Sigmoid colon (tissue), 7 donors: ENCODE measurements around the gene POLR1C. TPM values are rescaled to one million over a fixed set of nuclear protein-coding genes. Genes with fewer than 3 reads are reported as not detected.

ENCODE experiments used
- DNase-seq: peaks from one replicate; pipeline ENCODE4 v3.0.0-alpha.2; 2019
- H3K27ac ChIP-seq, 4 donors: fragments of 200-600 bp; sonication (generic); one replicate each; pipeline ENCODE4 v1.5.1; 2016 to 2019; ENCODE audit warnings: mild to moderate bottlenecking in 1 of 4
- H3K27me3 ChIP-seq, 3 donors: fragments of 200-600 bp; sonication (generic); one replicate each; pipeline ENCODE4 v1.5.1; 2019; ENCODE audit warnings: mild to moderate bottlenecking in 1 of 3
- H3K36me3 ChIP-seq, 4 donors: fragments of 200-600 bp; sonication (generic); one replicate each; pipeline ENCODE4 v1.5.1; 2016 to 2019
- H3K4me1 ChIP-seq, 4 donors: fragments of 200-600 bp; sonication (generic); one replicate each; pipeline ENCODE4 v1.5.1; 2017 to 2019
- H3K4me3 ChIP-seq, 4 donors: fragments of 200-600 bp; sonication (generic); one replicate each; pipeline ENCODE4 v1.5.1; 2017 to 2019; ENCODE audit warnings: mild to moderate bottlenecking in 2 of 4, moderate library complexity in 1 of 4
- H3K9me3 ChIP-seq, 4 donors: fragments of 200-600 bp in 3 of 4; sonication (generic) in 3 of 4; one replicate each; pipeline versions ENCODE4 v1.5.1 to v1.6.1; 2013 to 2019
- EP300 ChIP-seq, 4 donors: sonication (generic); formaldehyde crosslinking; IDR thresholded peaks; one replicate each; pipeline ENCODE4 v1.6.1; 2017; ENCODE audit warnings: antibody characterized with exemption in 4 of 4
- POLR2A ChIP-seq, 2 donors: fragments of 450-650 bp; IDR thresholded peaks; one replicate each; pipeline ENCODE4 v1.6.1; 2016; ENCODE audit warnings: antibody characterized with exemption in 2 of 2, mild to moderate bottlenecking in 2 of 2, moderate library complexity in 2 of 2
- POLR2AphosphoS5 ChIP-seq, 4 donors: sonication (generic); formaldehyde crosslinking; IDR thresholded peaks; one replicate each; pipeline ENCODE4 v1.6.1; 2017; ENCODE audit warnings: antibody characterized with exemption in 4 of 4
- WGBS, 2 donors: extraction: QIAGEN DNeasy Blood & Tissue Kit; methylation state at CpG; one replicate each; pipeline ENCODE4 v1.1.7; 2013; 5-methylcytosine and 5-hydroxymethylcytosine counted together
- intact Hi-C: fragments of 100-400 bp; cut with DNase I; formaldehyde crosslinking; loops from one replicate; pipeline ENCODE4 v1.15.1; 2023
- polyA plus RNA-seq, 3 donors: library from polyadenylated mRNA; stranded (reverse); fragments of 200-250 nt; gene quantifications; one replicate each; pipeline ENCODE4 v1.2.3, GENCODE V29; 2013
- total RNA-seq, 4 donors: library from RNA; depleted of rRNA; stranded (reverse); fragments of >200 nt; gene quantifications; one replicate each; pipeline ENCODE4 v1.1.0, GENCODE V29; 2016
- TF ChIP-seq, protein P1 (sequence below), 4 experiments: fragments of 450-650 bp in 3 of 4; fragments of 200-600 bp in 1 of 4; IDR thresholded peaks; one replicate each; pipeline ENCODE4 v1.5.1; 2016 to 2019; ENCODE audit warnings: antibody characterized with exemption in 4 of 4, mild to moderate bottlenecking in 3 of 4, moderate library complexity in 2 of 4
- donor health status: healthy with polysubstance abuse.
- donor health status: Bipolar disorder and iron deficiency.
- donor health status: healthy.

POLR1C gene
- total and polyA plus RNA-seq, 7 donors = 11.9 to 39.5 (median 18.2) TPM

GRCh38 chr6:43494321-43494720, 22.6 kb upstream of the POLR1C start:
- Histone ChIP-seq H3K4me3 (no peak overlapping the region), H3K36me3 (peaks cover 11 to 23% (median 13%) of the 10 kb centered on the region in 4 donors), H3K4me1 (peaks cover 0 to 57% (median 48%) of the 10 kb centered on the region in 4 donors), H3K27me3 (no peaks in the 10 kb centered on the region), H3K9me3 (no peaks in the 10 kb centered on the region), H3K27ac (no peak overlapping the region)
- 93 to 97% methylated on average over 6 of the region's 6 CpGs for WGBS, 2 donors
- DNase-seq = no peak
- intact Hi-C loops = no loop called here
- no peak for TF ChIP-seq POLR2AphosphoS5 (IDR thresholded peaks at IDR 0.05)
- TF ChIP-seq EP300 (IDR thresholded peaks at IDR 0.05) = no peak
- TF ChIP-seq, protein P1, sequence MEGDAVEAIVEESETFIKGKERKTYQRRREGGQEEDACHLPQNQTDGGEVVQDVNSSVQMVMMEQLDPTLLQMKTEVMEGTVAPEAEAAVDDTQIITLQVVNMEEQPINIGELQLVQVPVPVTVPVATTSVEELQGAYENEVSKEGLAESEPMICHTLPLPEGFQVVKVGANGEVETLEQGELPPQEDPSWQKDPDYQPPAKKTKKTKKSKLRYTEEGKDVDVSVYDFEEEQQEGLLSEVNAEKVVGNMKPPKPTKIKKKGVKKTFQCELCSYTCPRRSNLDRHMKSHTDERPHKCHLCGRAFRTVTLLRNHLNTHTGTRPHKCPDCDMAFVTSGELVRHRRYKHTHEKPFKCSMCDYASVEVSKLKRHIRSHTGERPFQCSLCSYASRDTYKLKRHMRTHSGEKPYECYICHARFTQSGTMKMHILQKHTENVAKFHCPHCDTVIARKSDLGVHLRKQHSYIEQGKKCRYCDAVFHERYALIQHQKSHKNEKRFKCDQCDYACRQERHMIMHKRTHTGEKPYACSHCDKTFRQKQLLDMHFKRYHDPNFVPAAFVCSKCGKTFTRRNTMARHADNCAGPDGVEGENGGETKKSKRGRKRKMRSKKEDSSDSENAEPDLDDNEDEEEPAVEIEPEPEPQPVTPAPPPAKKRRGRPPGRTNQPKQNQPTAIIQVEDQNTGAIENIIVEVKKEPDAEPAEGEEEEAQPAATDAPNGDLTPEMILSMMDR (IDR thresholded peaks at IDR 0.05) = no peak
- no peak for TF ChIP-seq POLR2A (IDR thresholded peaks at IDR 0.05)

- 96 to 98% methylated on average over 4 of the region's 4 CpGs for WGBS, 2 donors
- Histone ChIP-seq H3K27ac (no peak overlapping the region), H3K27me3 (no peaks in the 10 kb centered on the region), H3K36me3 (peaks cover 15 to 27% (median 16%) of the 10 kb centered on the region in 4 donors), H3K4me1 (peaks cover 0 to 53% (median 46%) of the 10 kb centered on the region in 4 donors), H3K9me3 (no peaks in the 10 kb centered on the region), H3K4me3 (no peak overlapping the region)
- no peak for TF ChIP-seq POLR2A (IDR thresholded peaks at IDR 0.05)
- TF ChIP-seq POLR2AphosphoS5 (IDR thresholded peaks at IDR 0.05) = no peak
- TF ChIP-seq, protein P1 (IDR thresholded peaks at IDR 0.05) = no peak
- no peak for TF ChIP-seq EP300 (IDR thresholded peaks at IDR 0.05)
- DNase-seq = no peak
- intact Hi-C loops = no loop called here
Observed at GRCh38 chr6:43494766-43495165, 22.1 kb upstream of the POLR1C start.

DNA sequence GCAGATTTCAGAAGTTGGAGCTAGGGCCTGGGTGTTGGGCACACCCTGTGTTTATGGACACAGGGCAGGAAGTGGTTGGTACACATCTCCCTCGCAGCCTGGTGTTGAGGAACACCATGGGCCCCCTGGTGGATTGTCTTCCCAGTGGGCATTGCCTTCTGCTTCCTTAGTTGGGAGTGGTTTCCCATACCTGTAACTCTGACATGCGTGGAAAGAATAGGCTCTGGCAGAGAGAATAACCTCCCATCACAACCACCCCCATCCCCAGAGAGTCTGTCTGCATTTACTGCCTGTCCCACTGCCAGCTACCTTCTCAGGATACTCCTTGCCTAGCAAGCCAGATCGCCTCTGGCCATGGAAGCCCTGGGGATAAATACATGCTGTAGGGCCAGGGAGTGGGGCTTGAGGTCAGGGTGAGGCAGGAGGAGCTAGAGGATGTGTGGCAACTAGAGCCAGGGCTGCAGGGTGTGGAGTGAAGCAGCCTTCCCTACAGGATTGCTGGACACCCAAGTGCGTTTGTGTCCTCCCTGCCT, 21.4 kb upstream of the POLR1C start:
- DNase-seq = no peak
- Histone ChIP-seq H3K27ac (peak overlapping the region in 2 of 4 donors; percentile 41 to 44), H3K27me3 (no peaks in the 10 kb centered on the region), H3K9me3 (no peaks in the 10 kb centered on the region), H3K4me3 (no peak overlapping the region), H3K4me1 (peaks cover 0 to 53% (median 45%) of the 10 kb centered on the region in 4 donors), H3K36me3 (peaks cover 15 to 29% (median 23%) of the 10 kb centered on the region in 4 donors)
- intact Hi-C loops = no loop called here
- WGBS, 2 donors = 65 to 71% methylated on average over 4 of the region's 4 CpGs
- TF ChIP-seq POLR2A (IDR thresholded peaks at IDR 0.05) = no peak
- TF ChIP-seq, protein P1 (IDR thresholded peaks at IDR 0.05) = no peak
- no peak for TF ChIP-seq POLR2AphosphoS5 (IDR thresholded peaks at IDR 0.05)
- no peak for TF ChIP-seq EP300 (IDR thresholded peaks at IDR 0.05)

- TF ChIP-seq POLR2AphosphoS5 (IDR thresholded peaks at IDR 0.05) (no peak), POLR2A (IDR thresholded peaks at IDR 0.05) (no peak), EP300 (IDR thresholded peaks at IDR 0.05) (no peak)
- TF ChIP-seq, protein P1 (IDR thresholded peaks at IDR 0.05) = peak in 3 of 4 experiments; percentile 48 to 62 (median 60)
- Histone ChIP-seq H3K4me1 (peaks cover 0 to 51% (median 45%) of the 10 kb centered on the region in 4 donors), H3K36me3 (peaks cover 17 to 40% (median 31%) of the 10 kb centered on the region in 4 donors), H3K27ac (peak overlapping the region in 3 of 4 donors; percentile 41 to 45 (median 44)), H3K9me3 (no peaks in the 10 kb centered on the region), H3K27me3 (no peaks in the 10 kb centered on the region), H3K4me3 (no peak overlapping the region)
- intact Hi-C loops = no loop called here
- no peak for DNase-seq
- WGBS, 2 donors = 76 to 85% methylated on average over 18 of the region's 18 CpGs
Observed at GRCh38 chr6:43496370-43497128, 20.3 kb upstream of the POLR1C start.
